Stimulated activated CD8-positive, alpha-beta memory T cell treated with anti-CD3 and anti-CD28 coated beads, Interleukin-4, amount 100 ng/mL, for 1 hour (primary cell): ENCODE results near the gene FAM168A.

ENCODE experiments used
- DNase-seq, 2 donors: peaks; one replicate each; pipeline ENCODE4 v3.0.0-alpha.2; 2020; ENCODE audit warnings: low read depth in 2 of 2, low spot score in 1 of 2

FAM168A gene

GRCh38 chr11:73379189-73379880 is 218.6 kb downstream of the FAM168A start:
- DNase-seq = no peak

GRCh38 chr11:73376803-73377629 is 220.9 kb downstream of the FAM168A start:
- peak; percentile 23 to 28 for DNase-seq

- peak; percentile 86 to 87 for DNase-seq
These were observed 221.6 kb downstream of the FAM168A start, which contains the start of gene RELT for GRCh38 chr11:73376160-73376802. Gene RELT, plus strand, starts transcription at chr11:73376399. Its CDS starts 12,738 bp downstream, at chr11:73389137.

- DNase-seq = no peak
These were observed 222.1 kb downstream of the FAM168A start for GRCh38 chr11:73375830-73376159.

- no peak for DNase-seq
These were observed 223.8 kb downstream of the FAM168A start for GRCh38 chr11:73374151-73374550.

GRCh38 chr11:73372375-73372993 is 225.4 kb downstream of the FAM168A start:
- DNase-seq = no peak

GRCh38 chr11:73367482-73368024 is 230.4 kb downstream of the FAM168A start:
- DNase-seq = no peak

GRCh38 chr11:73366953-73367352 is 231.0 kb downstream of the FAM168A start:
- DNase-seq = no peak

GRCh38 chr11:73366265-73366610 is 231.7 kb downstream of the FAM168A start:
- no peak for DNase-seq

- no peak for DNase-seq
These were observed 232.3 kb downstream of the FAM168A start for GRCh38 chr11:73365352-73366264.

GRCh38 chr11:73363147-73363546 is 234.8 kb downstream of the FAM168A start:
- no peak for DNase-seq

- no peak for DNase-seq
These were observed 235.7 kb downstream of the FAM168A start for GRCh38 chr11:73361953-73362776.

GRCh38 chr11:73360743-73361369 is 237.1 kb downstream of the FAM168A start:
- no peak for DNase-seq

- no peak for DNase-seq
These were observed 237.8 kb downstream of the FAM168A start for GRCh38 chr11:73359930-73360742.

- DNase-seq = no peak
These were observed 238.6 kb downstream of the FAM168A start for GRCh38 chr11:73359341-73359740.

GRCh38 chr11:73358071-73358470 is 239.8 kb downstream of the FAM168A start:
- no peak for DNase-seq

- no peak for DNase-seq
These were observed 240.7 kb downstream of the FAM168A start for GRCh38 chr11:73356979-73357860.
